ENCODE results near the gene GFRA1.

GFRA1 gene

GRCh38 chr10:116240157-116240950, 32.7 kb downstream of the GFRA1 start:
- DNase-seq = no peak

GRCh38 chr10:116239229-116239628, 33.8 kb downstream of the GFRA1 start:
- DNase-seq = no peak

GRCh38 chr10:116237970-116238369, 35.0 kb downstream of the GFRA1 start:
- no peak for DNase-seq

GRCh38 chr10:116237260-116237659, 35.7 kb downstream of the GFRA1 start:
- DNase-seq = no peak

GRCh38 chr10:116233230-116233629, 39.8 kb downstream of the GFRA1 start:
- DNase-seq = no peak

GRCh38 chr10:116232613-116233012, 40.4 kb downstream of the GFRA1 start:
- DNase-seq = no peak

GRCh38 chr10:116226766-116227165, 46.2 kb downstream of the GFRA1 start:
- no peak for DNase-seq

- DNase-seq = no peak
Measured at GRCh38 chr10:116226053-116226452, 47.0 kb downstream of the GFRA1 start.

- DNase-seq = no peak
Measured at GRCh38 chr10:116223289-116223688, 49.7 kb downstream of the GFRA1 start.

GRCh38 chr10:116221053-116221452, 52.0 kb downstream of the GFRA1 start:
- DNase-seq = no peak

- no peak for DNase-seq
Measured at GRCh38 chr10:116216676-116217075, 56.3 kb downstream of the GFRA1 start.

- DNase-seq = no peak
Measured at GRCh38 chr10:116215651-116216050, 57.4 kb downstream of the GFRA1 start.

- no peak for DNase-seq
Measured at GRCh38 chr10:116211682-116212081, 61.3 kb downstream of the GFRA1 start.

GRCh38 chr10:116210588-116211346, 62.2 kb downstream of the GFRA1 start:
- no peak for DNase-seq

GRCh38 chr10:116209781-116210180, 63.2 kb downstream of the GFRA1 start:
- no peak for DNase-seq

GRCh38 chr10:116208956-116209567, 63.9 kb downstream of the GFRA1 start:
- DNase-seq = no peak

- no peak for DNase-seq
Measured at GRCh38 chr10:116207690-116208089, 65.3 kb downstream of the GFRA1 start.

GRCh38 chr10:116203661-116204060, 69.3 kb downstream of the GFRA1 start:
- no peak for DNase-seq

- no peak for DNase-seq
Measured at GRCh38 chr10:116201670-116202430, 71.2 kb downstream of the GFRA1 start.

GRCh38 chr10:116201011-116201410, 72.0 kb downstream of the GFRA1 start:
- DNase-seq = no peak

GRCh38 chr10:116198676-116199035, 74.3 kb downstream of the GFRA1 start:
- no peak for DNase-seq

GRCh38 chr10:116197946-116198675, 74.9 kb downstream of the GFRA1 start:
- DNase-seq = no peak

Data from CD4-positive, alpha-beta T cell treated with Interferon gamma for 1 hour (primary cell).